ENCODE measurements around the gene TENM4.

The TENM4 gene

DNA sequence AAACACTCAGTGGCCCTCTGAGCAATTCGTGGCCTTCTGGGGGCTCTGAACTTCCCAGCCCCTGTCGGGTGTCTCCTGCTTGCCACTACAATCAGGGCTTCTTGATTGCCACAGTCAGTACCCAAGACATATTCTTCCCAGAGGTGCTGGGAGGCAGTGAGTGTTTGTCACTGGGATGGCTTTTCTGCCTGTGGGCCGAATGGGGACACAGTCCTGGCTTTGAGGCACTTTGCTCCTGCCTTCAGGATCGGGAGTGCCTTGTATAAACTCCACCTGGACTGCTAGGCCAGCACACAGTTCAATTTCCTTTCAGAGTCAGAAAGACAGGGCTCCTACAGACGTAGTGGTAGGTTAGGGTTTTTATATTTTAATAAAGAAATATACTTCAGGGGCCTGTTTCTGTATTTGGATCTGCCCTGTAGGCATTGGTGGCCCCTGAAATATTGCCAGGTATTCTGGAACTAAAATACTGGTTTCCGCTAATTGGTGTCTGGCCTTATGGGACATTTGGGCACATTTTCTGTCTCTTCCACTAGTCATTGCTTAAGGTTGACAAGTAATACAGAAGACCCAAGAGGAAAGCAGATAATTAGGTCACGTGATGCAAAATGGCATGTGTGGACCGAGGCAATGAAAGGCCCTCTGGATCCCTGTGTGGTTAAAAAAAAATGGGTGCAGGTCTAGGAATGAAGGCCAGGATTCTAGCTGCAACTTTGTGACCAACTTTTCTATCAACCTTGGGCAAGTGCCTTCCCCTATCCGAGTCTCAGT is 767.8 kb downstream of the TENM4 start:
- DNase-seq, result no peak

DNA sequence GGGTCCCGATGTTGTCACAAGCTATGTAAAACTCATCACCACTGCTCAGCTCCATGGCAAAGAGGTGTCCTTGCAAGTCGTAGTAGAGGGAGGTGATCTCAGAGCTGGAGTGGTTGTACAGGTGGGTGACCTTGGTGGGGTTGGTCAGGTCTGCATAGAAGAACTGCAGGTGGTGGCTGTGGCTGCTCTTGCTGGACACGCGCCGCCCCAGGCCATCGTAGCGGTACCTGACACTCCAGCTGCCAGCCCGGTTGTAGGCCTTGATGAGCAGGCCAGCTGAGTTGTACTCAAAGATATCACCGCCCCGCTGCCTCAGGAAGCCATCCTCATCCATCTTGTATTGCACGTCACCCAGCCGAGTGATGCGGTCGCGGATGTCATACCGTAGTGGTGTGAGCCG is 771.6 kb downstream of the TENM4 start:
- no peak for DNase-seq

DNA sequence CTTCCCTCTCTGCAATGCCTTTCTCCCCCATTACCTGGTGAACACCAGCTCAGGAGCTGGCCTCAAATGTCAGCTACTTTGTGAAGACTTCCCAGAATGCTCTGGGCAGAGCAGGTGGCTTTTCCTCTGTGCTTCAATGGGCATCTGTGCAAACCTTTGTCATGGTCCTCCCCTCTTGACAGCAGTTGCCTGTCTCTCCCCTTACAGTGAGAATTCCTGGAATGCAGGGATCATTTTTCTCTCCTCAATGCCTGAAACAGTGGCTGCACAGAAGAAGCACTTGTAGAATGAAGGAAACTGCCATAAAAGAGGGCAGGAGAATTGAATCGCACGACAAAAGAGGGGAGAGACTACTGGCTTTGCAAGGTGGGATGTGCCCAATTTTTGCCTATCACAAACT is 773.4 kb downstream of the TENM4 start:
- DNase-seq, result no peak

DNA sequence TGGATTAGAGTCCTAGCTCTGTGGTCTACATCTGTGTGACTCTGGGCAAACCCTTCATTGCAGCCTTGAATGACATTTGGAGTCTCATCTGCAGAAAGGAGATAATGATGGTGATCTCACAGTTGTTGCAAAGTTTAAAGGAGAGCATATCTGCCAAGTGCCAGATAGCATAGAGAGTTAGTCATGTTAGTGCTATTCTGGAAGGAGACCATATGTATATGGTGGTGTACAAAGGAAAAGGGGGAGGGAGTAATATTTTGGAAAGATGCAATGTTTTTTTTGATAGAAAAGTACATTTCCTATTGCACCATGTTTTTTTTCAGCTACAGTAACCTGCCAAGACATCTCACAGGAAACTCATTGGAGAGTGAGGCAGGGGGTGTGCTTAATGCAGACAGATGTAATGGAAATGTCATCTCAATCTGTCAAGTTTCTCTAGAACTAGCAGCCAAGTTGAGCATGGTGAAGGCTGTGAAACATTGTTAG is 774.1 kb downstream of the TENM4 start:
- no peak for DNase-seq

DNA sequence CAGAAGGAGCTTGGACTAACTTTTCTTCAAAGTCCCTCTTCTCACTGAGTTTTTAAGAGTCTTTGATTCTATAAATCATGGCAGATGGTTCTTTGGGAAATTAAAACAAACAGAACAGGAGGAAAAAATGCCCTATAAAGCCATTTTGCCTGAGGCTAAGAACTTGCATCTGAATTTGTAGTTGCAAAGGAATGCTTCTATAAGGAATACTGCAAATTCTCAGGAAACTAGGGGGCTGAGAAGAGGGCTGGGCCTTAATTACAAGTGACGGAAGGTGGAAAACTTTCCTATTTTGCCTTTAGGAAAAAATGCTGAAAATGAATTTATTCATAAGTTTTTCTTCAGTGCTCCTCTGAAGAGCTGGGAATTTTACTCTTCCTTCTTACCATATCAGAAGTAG is 776.2 kb downstream of the TENM4 start:
- no peak for DNase-seq

DNA sequence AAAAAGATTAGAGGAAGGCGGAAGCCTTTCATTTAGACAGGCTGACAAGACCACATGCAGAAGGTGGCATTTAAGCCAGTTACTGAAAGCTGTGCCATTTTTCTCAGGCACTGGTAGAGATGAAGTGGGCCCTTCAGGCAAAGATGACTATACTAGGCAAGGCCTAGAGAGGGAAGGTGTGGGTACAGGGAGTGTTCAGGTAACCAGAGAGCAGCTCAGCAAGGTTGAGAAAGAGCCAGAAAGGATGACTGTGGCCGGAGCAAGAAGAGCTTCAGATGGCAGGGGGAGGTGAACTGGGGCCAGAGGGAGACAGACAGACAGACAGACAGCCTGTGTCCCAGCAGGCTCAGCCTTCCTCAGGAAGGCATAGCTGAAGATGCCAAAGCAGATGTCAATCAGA is 778.0 kb downstream of the TENM4 start:
- DNase-seq, result no peak

DNA sequence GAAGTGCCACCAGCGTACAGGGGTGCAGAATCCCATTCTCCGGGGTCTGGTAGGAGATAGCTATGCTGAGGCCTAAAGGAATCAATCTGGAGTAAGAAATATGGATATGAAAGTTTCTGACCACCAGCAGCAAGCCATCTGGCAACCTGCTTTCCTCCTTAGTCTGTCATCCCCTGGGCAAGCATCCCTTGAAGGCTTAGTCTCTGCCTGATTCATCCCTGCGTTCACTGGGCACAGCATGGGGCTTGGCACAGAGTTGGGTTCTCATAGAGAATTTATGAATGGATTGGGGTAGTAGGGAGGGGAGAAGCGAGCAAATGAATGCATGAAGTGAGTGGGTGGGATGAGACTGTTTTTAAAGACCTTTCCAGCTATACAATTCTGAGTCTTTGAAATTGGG is 780.4 kb downstream of the TENM4 start:
- no peak for DNase-seq

DNA sequence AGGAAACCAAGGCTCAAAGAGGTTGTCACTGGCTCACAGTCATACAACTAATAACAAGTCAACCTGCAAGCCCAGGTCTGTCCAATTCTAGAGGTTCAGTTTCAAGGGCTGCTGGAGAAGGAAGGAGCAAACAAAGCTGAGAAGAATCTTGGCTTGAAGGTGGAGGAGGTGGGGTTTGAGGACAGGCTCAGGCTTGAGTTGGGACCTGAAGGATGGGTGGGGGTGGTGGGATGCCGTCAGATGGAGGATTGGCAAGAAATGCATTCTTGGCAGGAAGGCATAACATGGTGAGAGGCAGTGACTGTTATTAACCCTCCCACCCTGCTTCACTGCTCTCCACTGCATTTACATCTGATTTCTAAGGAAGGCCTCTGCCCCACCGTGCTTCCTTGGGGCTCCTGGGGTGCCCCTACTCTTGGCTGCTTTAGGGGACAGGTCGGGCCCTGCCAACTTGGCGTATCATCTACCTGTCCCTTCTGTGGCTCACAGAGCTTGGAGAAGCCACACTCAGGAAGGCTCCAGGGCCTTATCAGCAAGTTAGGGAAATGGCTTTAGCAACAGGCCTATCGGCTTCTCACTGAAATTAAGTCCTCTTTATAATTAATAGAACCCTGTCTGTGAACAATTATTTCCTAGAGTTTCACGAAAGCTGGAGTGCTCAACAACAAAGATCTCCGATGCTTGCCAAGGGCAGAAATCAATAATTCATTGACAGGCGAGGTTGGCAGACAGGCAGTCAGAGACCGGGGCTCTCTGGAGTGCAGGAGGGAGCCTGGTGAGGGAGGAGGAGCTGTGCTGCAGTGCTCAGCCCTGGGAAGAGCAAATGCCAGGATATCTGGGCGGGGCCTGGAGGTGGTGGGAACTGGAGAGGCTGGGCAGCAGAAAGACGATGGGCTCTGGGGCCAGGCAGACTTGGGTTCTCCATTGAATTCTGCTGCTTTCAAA is 781.2 kb downstream of the TENM4 start:
- peak in 2 of 3 experiments; percentile 51 to 79 for DNase-seq

DNA sequence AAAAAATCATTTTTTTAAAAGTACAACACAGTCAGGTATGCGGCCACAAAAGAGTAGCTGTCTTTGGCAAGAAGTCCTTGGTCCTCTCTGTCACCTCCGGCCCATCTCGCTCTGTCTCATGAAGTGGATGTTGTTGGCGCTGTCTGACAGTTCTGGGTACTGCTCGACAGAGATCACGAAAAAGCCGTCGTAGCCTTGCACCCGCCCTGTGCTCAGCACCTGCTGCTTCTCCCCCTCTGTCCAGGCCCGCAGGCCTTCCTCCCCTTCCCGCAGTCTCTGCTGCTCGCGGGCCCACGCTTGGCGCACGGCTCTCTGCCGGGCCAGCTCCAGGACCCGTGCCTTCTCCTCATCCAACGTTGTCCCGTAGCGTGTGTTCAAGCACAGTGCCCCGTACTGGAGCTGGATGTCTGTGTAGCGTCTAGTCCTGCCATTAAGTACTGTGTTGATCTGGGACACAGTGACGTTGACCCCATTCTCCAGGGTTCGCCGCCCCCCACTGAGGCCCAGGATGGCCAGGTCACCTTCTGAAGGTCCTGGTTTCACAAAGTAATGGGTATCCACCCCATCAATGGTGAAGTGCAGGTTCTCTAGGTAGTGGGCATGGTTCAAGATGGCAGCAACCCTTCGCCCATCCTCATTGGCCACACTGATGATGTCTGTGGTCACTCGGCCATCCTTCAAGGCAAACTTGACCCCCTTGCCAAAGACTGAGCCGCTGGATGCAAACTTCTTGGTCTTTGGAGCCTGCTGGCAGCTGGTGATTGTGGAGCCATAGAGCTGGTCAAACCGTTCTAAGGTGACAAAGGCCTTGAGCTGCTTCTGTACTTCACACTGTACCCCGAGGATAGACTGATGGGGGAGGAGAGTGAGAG is 782.6 kb downstream of the TENM4 start:
- no peak for DNase-seq

DNA sequence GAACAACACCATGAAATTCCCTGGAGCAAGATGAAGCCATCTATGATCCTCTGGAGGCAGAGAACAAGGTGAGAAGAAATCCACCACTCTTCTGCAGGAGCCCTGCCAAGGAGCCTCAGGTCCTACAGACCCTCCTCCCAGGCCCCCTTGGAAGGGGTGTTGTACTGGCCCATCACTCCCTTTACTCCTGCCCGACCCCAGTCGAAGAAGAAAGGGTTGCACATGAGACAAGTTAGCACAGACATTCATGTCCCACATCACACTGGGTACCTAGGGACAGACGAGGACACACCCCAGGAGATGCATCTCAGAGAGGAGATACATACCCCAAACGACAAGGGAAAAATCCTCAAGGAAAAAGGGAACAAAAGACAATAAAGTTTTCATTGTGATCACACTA is 783.4 kb downstream of the TENM4 start:
- no peak for DNase-seq

DNA sequence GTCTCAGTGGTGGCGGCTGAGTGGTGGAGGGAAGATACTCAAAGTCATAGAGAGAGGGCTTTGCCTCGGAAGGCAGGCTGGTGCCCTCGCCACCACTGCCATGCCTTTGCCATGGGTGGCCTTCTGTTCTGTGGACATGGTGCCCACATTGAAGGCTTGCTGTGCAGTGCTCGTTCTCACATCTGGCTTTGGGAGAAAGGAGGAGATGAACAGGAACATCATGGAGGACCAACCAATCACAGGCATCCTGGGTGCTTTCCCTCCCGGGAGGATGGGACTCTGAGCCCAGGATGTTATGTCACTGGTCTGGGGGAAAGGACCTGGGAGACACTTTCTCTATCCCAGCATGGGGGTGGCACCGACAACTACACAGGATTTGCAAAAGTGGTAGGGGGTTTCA is 783.8 kb downstream of the TENM4 start:
- DNase-seq, result no peak

DNA sequence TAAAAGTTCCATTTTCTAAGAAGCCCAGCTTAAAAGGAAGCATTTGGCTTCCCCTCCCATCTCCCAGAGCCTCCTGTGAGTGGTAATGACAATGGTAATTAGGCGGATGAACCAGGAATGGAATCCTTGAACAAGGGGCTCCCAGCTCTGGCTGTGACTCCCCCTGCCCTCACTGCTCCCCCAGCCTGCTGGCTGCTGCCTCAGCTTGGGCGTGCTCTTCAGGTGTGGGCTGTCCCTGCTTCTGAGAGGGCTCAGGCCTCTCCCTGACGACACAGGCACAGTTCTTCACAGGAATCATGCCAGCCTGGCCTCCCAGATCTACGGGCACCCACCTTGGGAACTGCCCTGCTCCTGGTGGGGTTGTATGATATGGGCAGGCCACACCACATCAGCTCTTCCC is 784.5 kb downstream of the TENM4 start:
- DNase-seq, result no peak

DNA sequence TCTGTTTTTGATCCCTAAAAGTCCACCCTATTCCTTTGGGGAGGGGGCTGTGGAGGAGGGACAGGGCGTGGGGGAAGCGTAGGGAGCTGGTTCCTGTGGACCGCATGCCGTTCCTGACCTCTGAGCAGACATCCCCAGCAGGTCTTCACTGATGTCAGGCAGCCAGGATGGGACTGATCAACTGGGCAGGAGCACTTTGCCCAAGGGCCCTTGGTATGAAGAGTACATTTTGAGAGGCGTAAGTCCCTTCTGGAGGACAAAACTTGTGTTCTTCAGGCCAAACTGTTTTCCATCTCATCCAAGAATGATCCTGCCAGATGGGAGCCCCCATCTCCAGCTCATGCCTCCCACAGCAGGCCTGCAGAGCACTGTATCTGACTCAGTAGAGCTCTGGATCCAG is 785.3 kb downstream of the TENM4 start:
- DNase-seq, result no peak

DNA sequence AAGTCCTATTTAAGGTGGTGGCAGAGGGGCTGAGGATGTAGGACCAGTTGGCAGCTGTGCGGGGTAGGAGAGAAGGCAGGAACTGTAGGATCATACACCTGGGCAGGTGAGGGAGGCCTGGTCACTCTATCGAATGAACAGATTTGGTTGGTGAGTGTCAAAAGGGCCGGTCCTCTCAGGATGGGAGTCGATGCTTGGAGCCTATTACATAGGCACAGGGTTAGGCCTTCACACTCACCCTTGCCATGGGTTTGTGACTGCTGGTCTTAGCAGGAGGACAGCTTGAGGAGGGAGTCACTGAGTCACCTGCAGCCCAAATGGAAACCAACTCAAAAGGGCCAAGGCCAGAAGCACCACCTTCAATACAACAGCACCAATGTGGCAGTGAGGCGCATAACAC is 786.0 kb downstream of the TENM4 start:
- no peak for DNase-seq

DNA sequence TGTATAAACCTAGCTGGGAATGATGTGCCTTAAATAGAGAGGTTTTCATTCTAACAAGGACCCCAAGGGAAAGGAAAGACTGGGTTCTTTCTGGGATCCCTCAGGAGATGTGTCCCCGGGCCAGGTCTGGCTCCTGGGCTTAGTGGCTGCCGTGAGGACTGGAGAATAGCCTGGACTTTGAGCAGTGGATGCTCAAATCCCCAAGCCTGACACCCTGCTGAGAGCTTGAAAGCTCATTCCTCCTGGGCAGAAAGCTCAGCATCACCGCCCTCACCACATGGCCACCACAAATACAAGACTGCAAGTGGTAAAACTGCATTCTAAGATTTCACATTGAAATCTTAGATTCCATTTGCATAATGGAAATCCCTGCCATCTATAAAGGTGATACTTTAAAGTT is 786.8 kb downstream of the TENM4 start:
- no peak for DNase-seq

DNA sequence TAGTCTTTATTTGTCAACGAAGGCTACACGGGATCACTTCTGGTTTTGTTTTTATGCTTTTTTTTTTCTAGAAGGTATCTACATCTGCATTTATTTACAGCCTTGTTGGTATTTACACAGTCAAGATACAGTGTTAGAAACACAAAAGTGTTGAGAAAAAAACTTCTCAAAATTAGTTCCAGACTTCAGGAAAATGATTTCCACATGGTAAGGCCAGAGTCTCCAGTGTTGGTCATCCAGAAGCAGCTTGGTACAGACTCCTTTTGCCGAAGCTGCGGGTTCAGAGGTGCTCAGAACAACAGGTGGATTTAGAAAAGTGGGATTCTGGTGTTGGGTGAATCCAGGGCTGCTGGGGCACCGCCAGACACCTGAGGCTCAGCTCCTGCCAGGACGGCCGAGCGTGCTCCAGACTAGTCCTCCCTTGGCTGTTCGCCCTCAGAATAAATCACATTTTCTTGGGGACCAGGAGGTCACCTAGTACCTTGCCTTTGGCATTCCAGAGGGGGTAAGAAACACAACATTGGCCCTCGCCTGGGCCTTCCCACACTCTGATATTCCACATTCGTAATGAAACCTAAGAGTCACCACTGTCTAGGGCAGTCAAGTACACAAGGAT is 787.4 kb downstream of the TENM4 start:
- no peak for DNase-seq

DNA sequence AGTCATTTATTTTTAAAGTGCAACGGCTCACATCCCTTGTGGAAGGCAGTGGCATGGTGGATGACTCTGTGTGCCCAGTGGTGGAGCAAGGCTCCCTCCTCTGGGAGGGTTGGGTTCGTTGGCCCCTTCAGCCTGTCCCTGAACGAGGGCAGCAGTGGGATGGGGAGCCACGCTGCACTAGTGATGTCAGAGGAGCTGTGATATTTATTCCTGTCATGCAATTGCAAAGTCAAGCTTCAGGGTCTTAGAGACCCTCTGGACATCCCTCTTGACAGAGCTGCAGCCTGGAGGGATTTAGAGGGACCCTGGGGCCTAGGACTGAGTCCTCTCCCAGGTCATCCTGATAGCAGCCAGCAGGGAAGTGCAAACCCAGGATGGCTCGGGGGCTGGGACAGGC is 788.0 kb downstream of the TENM4 start:
- DNase-seq, result no peak

DNA sequence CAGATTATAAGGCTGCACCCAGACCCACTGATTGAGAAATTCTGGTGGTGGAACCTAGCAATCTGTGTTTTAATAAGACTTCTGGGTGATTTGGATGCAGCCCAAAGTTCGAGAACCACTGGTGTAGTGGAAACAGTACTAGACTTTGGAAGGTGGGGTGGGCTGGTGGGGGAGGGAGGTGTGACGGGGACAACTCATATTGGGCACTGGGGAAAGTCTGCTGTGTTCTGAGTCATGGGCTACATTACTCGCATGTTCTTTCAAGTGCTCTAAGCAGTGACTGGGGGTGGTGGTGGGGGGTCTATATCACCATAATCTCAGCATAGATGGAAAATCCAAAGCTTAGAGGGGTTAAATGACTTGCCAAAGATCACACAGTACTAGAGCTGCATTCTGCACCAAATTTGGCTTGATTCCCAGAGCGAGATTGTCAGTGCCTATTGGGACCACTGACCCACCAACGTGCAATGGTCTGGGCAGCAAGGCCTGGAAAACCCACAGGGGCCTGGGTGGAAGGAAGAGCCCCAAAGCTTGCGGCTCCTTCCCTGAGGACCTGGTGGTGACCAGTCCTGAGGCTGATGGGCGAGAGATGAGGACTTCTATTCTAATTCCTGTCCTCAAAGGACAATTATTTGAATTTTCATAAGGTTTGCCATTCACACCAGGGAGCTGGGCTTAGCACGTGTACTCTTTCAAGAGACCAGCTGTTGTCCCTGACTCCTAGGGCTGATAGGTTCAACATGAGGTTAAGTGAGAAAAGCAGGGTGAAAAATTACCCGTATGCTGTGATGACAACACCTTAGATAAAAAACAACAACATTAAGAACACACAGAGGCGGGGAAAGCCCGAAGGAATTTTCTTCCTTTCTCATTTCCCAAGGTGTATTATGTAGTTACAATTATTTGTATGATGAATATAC is 788.6 kb downstream of the TENM4 start:
- peak in 1 of 3 experiments; percentile 49 for DNase-seq

DNA sequence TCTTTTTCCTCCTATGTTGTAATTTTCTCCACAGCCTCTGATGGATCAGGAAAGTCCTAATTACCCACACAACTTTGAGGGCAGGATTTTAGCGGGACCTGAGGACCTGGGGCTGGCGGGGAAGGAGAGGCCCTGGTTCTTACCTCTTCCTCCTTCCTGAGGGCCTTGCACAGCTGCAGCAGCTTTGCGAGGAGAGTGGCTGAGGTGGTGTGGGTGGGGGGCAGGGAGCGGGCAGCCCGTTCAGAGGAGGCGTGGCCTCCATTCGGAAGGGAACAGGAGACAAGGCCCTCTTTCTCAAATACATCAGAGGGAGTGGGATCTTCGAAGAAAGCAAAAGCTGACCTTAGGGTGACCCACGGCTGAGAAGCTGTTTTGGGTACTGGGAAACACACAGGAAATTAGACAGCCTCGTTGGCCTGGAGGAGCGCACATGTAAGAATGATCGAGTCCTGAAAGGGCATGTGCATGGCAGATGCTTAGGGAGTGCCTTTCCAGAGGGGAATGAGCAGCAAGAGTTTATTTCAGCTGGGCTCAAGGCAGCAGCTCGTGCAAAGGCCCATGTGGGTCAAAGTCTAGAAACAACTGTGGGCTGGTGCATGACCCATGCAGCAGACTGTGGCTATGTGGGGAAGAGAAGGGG is 789.6 kb downstream of the TENM4 start:
- DNase-seq, result no peak

DNA sequence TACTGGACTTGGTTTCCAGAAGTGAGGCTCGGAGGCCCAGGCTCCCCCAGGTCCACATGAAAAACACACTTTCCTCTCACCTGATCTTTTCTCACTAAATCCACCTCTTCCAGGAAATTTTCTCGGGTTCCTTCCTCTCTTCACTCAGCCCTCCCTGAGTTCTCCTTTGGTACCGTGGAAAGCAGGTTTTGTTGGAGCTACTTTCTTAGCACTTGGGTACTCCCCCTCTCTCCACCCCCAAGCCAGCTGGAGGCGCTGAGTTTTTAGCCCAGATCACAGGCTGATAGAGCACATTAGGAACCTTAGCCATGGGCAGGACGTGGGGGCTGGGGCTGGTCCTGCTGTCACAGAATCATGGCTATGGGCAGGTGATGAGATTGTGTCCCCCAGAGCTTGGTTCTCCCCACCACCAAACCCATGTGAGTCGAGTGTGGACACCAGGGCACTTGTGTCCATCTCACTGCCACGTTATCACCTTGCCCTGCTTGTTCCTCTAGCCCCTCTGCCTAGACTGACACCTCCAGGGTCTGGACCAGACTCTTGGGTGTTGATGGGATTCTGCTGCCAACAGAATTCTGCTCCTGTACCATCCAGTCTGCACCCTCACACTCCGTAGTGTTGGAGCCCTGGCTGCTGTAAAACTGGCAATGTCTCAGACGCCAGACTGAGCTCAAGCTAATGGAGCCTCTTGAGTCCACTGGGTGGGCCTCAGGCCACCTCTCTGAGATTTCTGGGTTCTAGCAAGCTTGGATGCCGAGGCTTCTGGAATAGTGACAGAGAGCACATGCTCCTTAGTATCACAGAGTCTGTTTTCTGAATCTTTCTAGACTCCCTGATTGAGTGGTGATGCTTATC is 791.2 kb downstream of the TENM4 start:
- no peak for DNase-seq

All from NCI-H1417 (cell line).